ENCODE data around the gene IGF2R. TPM values are rescaled to one million over a fixed set of nuclear protein-coding genes. Genes with fewer than 3 reads are reported as not detected.

IGF2R gene
- total RNA-seq, 4 donors from 2014 or later = 60.0 to 93.4 (median 71.7) TPM

DNA sequence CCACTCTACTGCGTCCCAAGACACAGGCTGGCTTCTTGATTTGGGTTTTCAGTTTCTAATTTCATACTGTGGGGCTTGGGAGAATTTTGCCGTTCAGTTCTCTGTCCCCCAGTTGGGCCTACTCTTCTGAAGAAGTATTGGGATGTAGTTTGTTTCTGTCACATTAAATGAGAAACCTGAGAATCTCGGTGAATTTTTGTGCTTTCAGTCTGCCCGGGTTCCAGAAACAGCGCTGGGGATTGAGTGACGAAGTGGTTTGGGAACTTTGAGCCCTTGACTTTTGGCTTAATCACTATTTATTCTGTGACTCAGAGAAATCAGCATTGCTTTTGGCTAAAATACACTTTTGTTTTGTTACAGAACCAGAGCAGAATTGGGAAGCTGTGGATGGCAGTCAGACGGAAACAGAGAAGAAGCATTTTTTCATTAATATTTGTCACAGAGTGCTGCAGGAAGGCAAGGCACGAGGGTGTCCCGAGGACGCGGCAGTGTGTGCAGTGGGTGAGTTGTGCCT lies 74.0 kb downstream of the IGF2R start:
- intact Hi-C loops (cut with DNase I; ENCODE audit: low total_unique reads) = no loop called here

DNA sequence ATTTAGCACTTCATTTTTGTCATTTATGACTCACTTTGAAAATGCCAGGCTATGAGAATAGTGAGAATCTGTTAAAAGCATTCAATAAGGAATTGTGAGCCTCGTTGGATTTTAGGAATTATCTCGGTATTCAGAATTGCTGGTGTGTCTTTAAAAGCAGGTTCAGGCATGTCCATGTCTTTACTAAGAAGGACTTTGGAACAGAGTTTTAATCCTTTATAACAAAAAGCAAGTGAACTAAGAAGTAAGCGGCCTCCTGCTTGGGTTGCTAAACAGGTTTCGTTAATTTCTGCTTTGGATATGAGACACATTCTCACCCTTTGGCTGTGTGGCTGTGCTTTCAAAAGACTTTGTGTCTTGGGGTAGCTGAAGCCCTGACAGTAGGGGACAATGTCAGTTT lies 74.9 kb downstream of the IGF2R start:
- no peak for DNase-seq (ENCODE audit: low spot score in 2 of 2)
- whole genome bisulfite sequencing, 2 donors = 55 to 58% methylated on average over 4 of the region's 4 CpGs
- TF ChIP-seq POLR2A (IDR thresholded peaks at IDR 0.05) = no peak
- TF ChIP-seq, protein P1, sequence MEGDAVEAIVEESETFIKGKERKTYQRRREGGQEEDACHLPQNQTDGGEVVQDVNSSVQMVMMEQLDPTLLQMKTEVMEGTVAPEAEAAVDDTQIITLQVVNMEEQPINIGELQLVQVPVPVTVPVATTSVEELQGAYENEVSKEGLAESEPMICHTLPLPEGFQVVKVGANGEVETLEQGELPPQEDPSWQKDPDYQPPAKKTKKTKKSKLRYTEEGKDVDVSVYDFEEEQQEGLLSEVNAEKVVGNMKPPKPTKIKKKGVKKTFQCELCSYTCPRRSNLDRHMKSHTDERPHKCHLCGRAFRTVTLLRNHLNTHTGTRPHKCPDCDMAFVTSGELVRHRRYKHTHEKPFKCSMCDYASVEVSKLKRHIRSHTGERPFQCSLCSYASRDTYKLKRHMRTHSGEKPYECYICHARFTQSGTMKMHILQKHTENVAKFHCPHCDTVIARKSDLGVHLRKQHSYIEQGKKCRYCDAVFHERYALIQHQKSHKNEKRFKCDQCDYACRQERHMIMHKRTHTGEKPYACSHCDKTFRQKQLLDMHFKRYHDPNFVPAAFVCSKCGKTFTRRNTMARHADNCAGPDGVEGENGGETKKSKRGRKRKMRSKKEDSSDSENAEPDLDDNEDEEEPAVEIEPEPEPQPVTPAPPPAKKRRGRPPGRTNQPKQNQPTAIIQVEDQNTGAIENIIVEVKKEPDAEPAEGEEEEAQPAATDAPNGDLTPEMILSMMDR (IDR thresholded peaks at IDR 0.05) = no peak
- H3K4me3 ChIP-seq (ENCODE audit: low read depth, poor library complexity, severe bottlenecking) = no peak overlapping the region
- intact Hi-C loops (cut with DNase I; ENCODE audit: low total_unique reads) = no loop called here

More for the DNA sequence above, 74.0 kb downstream of the IGF2R start:
- no peak for TF ChIP-seq POLR2A (IDR thresholded peaks at IDR 0.05)
- TF ChIP-seq, protein P1 (IDR thresholded peaks at IDR 0.05) = no peak
- no peak for DNase-seq (ENCODE audit: low spot score in 2 of 2)
- 43 to 46% methylated on average over 11 of the region's 11 CpGs for WGBS, 2 donors
- no peak overlapping the region for H3K4me3 ChIP-seq (ENCODE audit: low read depth, poor library complexity, severe bottlenecking)

DNA sequence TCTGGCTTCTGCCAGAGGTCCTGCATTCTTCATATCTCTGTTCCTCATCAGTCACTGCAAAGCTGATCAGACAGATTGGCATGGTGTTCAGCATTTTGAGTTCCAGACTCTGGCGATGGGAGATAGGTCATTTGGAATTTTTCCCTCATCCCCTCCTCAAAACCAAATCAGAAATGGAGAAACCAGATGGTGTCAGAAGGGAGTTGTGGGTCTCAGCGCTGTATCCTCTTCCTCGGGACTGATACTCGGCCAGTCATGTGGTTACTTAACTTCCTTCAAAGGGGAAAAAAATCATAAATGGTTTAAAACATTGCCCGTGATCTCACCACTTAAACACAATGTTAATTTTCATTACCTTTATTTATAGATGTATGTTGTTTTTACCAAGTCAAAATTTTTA lies 75.8 kb downstream of the IGF2R start:
- no peak for DNase-seq (ENCODE audit: low spot score in 2 of 2)
- 74% methylated on average over 5 of the region's 5 CpGs for WGBS, 2 donors
- no peak for TF ChIP-seq POLR2A (IDR thresholded peaks at IDR 0.05)
- TF ChIP-seq, protein P1 (IDR thresholded peaks at IDR 0.05) = no peak
- no peak overlapping the region for H3K4me3 ChIP-seq (ENCODE audit: low read depth, poor library complexity, severe bottlenecking)
- intact Hi-C loops (cut with DNase I; ENCODE audit: low total_unique reads) = no loop called here

DNA sequence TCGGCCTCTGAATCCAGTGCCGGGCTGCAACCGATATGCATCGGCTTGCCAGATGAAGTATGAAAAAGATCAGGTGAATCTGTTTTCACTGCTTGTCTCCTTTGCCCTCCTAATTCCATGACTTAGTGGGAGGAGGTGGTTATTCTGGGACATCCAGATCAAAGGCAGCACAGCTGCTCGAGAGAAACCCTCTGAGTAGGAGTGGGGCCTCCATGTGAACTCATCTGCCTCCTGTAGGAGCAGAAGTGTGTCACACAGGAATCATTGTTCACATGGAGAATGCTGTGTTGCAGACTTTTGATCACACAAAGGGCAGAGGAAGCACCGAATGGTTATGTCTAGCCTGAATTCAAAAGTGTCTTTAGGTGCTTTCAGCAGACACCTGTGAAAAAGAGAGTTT lies 79.6 kb downstream of the IGF2R start:
- H3K4me3 ChIP-seq (ENCODE audit: low read depth, poor library complexity, severe bottlenecking) = no peak overlapping the region
- 83 to 86% methylated on average over 6 of the region's 6 CpGs for WGBS, 2 donors
- intact Hi-C loops (cut with DNase I; ENCODE audit: low total_unique reads) = no loop called here
- no peak for TF ChIP-seq POLR2A (IDR thresholded peaks at IDR 0.05)
- TF ChIP-seq, protein P1 (IDR thresholded peaks at IDR 0.05) = no peak
- DNase-seq (ENCODE audit: low spot score in 2 of 2) = no peak

DNA sequence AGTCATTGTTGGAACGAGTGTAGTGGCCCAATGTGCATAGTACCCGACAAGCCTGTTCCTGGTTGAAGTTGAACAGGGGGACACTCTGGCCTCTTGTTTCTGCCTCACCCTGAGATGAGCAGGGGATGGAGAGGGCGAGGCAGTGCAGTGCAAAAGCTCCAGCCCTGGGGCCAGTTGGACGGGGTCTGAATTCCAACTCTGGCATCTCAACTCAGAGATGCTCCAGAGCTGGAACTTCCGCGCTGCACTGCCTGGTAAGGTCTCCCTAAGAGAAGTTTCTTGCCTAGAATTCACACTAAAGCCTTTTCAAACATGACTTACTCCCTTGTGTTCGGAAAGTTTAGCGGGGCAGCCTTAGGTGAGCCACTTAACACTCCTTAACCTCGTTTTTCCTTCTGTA lies 80.5 kb downstream of the IGF2R start:
- H3K4me3 ChIP-seq (ENCODE audit: low read depth, poor library complexity, severe bottlenecking) = no peak overlapping the region
- intact Hi-C loops (cut with DNase I; ENCODE audit: low total_unique reads) = no loop called here
- TF ChIP-seq, protein P1 (IDR thresholded peaks at IDR 0.05) = no peak
- TF ChIP-seq POLR2A (IDR thresholded peaks at IDR 0.05) = no peak
- WGBS, 2 donors = 90 to 93% methylated on average over 9 of the region's 9 CpGs
- no peak for DNase-seq (ENCODE audit: low spot score in 2 of 2)

DNA sequence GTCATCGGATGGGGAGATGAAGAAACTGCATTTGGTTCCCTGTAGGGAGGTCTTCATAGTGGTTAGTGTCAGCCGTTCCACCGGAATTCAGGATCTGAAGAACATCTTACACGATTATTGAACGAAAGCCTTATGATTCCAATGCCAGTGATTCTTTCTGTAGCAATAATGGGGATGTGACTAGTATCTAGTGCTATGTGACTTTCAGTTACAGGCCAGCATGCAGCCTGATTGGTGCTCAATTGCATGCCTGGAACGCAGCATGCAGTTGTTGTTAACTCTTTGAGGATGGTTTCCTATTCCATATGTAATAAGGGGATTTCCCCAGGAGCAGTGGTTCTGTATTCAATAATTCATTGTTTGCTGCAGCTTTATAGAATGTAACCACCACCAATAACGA lies 81.1 kb downstream of the IGF2R start:
- DNase-seq (ENCODE audit: low spot score in 2 of 2) = no peak
- no peak overlapping the region for H3K4me3 ChIP-seq (ENCODE audit: low read depth, poor library complexity, severe bottlenecking)
- 90 to 92% methylated on average over 7 of the region's 7 CpGs for WGBS, 2 donors
- intact Hi-C loops (cut with DNase I; ENCODE audit: low total_unique reads) = no loop called here
- TF ChIP-seq, protein P1 (IDR thresholded peaks at IDR 0.05) = no peak
- no peak for TF ChIP-seq POLR2A (IDR thresholded peaks at IDR 0.05)

Data from lower leg skin (tissue), 4 donors.